Measurements from ENCODE around the gene CCNYL1. TPM values are rescaled to one million over a fixed set of nuclear protein-coding genes. Genes with fewer than 3 reads are reported as not detected.
"Not testable (repeated sequence)": the region's sequence is repeated elsewhere in the genome, so short reads cannot be mapped to it uniquely, and the experiment has no call there.

CCNYL1 gene
- polyA plus RNA-seq, 3 donors: 18.3 to 20.4 (median 20.3) TPM

GRCh38 chr2:207696911-207697310 is 14.5 kb upstream of the CCNYL1 start:
- DNase-seq (ENCODE audit: low read depth in 3 of 3, low spot score in 2 of 3): not testable (repeated sequence)

- no peak for DNase-seq (ENCODE audit: low read depth in 3 of 3, low spot score in 2 of 3)
Measured at GRCh38 chr2:207697411-207697810, 14.0 kb upstream of the CCNYL1 start.

GRCh38 chr2:207698301-207698700 is 13.1 kb upstream of the CCNYL1 start:
- no peak for DNase-seq (ENCODE audit: low read depth in 3 of 3, low spot score in 2 of 3)

DNA sequence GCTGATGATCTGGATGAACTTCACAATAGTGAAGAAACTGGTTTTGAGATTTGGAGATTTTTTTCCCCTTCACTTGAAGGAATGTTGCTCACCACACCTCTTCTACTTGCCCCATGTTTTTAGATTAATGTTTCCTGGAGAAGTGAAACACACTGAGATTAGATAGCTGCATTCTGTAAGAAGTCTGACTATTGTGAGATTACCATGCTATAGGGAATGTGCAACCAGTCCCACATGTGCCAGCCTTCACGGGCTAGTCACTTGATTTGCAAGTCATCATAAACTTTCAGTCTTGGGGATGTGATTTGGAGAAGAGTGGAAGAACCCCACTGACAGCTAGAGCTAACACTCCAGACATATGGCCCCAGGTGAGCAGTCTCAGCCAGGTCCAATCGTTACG is 7.4 kb upstream of the CCNYL1 start:
- no peak for DNase-seq (ENCODE audit: low read depth in 3 of 3, low spot score in 2 of 3)

DNA sequence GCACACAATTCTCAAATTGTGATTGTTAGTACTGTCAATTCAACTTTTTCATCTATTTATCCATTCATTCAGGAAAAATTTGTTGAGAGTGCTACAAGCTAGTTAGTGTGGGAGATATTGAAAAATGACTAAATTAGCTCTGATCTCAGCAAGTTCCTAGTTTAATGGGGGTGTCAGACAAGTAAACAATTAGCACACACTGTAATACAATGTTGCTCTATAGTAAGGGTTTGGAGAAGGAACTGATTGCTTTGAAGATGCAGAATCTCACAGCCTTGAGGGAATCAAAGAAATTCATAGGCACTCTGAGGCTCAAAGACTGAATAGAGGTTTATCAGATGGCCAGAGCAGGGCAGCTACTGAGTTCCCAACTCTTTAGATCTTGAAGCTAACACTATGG is 6.8 kb upstream of the CCNYL1 start:
- no peak for DNase-seq (ENCODE audit: low read depth in 3 of 3, low spot score in 2 of 3)

DNA sequence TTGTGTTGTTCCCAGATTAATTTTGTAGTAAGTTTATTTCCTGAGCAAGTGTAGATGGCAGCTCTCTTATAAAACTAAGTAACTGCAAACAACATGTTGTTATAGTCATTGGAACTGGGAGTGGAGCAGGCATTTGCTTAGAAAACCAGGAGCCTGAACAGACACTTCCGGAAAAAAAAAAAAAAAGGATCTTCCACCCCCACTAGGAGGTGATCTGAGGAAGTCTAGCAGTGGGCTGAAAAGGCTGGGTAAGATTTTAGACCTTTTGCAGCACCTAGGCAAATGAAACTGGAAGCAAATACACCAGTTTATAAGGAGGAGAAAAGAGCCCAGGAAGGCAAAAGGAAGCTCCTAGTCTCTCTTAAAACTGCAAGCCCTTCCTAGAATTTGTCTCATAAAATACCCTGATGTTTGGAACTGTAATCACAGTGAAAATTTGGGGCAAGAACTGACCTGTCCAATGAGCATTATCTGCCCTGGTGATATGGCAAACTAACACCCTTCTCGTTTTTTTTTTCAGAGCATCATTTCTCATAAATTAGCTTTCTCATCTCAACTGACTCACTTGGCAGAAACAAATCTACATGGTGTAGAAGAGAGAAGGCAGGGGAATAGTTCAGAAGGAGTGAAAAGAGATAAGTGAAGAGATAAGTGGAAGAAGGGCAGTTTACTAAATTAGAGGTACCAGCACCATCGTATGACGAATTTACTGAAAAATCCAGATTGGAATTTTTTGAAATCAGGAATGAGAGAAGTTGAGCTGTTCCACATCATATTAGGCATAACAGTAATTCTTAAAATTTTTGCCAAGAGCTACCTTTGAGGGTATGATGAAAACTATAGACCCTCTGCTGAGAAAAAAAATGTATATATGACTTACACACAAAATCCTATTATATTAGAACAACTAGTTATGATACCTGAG is 4.2 kb upstream of the CCNYL1 start:
- DNase-seq (ENCODE audit: low read depth in 3 of 3, low spot score in 2 of 3): no peak

DNA sequence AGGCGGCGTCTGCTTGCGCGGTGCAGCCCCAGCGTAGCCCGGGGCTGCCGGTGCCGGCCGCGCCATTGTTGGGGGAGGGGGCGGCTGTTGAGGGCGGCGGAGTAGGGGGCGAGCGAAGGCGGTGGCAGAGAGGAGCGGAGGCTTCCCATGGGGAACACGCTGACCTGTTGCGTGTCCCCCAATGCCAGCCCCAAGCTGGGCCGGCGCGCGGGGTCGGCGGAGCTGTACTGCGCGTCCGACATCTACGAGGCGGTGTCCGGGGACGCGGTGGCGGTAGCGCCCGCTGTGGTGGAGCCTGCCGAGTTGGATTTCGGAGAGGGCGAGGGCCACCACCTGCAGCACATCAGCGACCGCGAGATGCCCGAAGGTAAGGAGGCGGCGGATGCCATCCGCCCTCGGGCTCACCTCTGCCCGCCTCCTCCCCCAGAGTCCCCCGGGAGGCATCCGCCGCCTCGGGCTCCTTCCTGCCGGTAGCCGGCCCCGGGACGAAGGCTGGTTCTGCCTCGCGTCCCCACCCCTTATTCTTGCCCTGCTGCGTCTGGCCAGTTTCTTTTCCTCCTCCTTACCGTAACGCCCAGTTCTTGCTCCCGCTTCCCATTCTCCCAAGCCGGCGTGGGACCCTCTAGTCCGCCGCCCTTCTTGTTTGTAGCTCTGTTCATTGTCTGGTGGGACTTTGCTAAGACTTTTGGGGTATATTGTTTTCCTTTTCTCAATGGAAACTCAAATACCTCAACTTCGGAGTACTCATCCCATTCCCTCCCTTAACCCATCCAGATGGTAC is 500 bp downstream of the CCNYL1 start:
- peak; percentile 12 to 29 (median 25) for DNase-seq (ENCODE audit: low read depth in 3 of 3, low spot score in 2 of 3)

GRCh38 chr2:207716056-207716455 is 4.6 kb downstream of the CCNYL1 start:
- no peak for DNase-seq (ENCODE audit: low read depth in 3 of 3, low spot score in 2 of 3)

GRCh38 chr2:207718521-207718920 is 7.1 kb downstream of the CCNYL1 start:
- DNase-seq (ENCODE audit: low read depth in 3 of 3, low spot score in 2 of 3): no peak

- DNase-seq (ENCODE audit: low read depth in 3 of 3, low spot score in 2 of 3): no peak
Measured at GRCh38 chr2:207719008-207719407, 7.6 kb downstream of the CCNYL1 start.

DNA sequence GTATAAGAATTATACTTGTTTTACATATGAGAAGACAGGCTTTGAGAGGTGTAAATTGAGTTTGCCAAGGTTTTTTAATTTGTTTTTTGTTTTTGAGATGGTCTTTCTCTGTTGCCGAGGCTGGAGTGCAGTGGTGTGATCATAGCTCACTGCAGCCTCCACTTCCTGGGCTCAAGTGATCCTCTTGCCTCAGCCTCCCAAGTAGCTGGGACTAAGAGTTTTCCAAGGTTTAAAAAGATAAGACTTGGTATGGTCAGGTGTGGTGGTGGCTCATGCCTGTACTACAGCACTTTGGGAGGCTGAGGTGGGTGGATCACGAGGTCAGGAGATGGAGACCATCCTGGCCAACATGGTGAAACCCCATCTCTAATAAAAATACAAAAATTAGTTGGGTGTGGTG is 8.2 kb downstream of the CCNYL1 start:
- not testable (repeated sequence) for DNase-seq (ENCODE audit: low read depth in 3 of 3, low spot score in 2 of 3)

DNA sequence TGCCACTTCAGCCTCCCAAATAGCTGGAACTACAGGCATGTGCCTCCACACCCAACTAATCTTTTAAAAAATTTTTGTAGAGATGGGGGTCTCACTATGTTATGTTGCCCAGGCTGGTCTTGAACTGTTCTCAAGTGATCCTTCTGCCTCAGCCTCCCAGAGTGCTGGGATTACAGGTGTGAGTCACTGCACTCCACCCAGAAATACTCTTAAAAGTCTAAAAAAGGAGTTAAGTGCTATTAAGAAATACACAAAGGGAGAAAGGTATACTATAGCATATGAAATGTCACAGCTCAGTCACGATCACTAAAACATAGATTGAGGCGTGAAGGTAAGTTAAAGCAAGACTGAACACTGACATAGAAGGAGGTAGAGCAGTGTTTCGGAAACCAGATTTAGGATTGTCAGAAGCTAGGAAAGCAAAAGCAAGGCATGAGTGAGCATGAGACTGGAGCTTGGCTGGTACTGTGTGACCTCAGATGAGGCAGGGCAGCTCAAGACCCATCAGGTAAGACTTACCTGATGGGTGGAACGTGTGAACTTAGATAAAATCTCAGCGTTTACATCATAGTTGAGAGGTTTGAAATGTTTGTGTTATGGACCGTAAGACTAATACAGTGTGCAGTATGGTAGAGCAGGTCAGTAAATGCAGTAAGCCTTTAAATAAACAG is 9.2 kb downstream of the CCNYL1 start:
- DNase-seq (ENCODE audit: low read depth in 3 of 3, low spot score in 2 of 3): no peak

GRCh38 chr2:207722773-207723424 is 11.5 kb downstream of the CCNYL1 start:
- no peak for DNase-seq (ENCODE audit: low read depth in 3 of 3, low spot score in 2 of 3)

DNA sequence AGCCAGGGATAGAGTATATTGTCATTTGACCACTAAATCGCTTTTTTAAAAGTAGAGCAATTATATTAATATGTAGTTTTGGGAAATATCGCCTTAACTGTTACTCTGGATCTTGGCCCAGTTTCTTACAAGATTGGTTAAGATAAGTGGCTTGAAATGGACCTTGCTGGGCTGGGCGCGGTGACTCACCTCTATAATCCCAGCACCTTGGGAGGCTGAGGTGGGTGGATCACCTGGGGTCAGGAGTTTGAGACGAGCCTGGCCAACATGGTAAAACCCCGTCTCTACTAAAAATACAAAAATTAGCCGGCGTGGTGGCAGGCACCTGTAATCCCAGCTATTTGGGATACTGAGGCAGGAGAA is 12.0 kb downstream of the CCNYL1 start:
- DNase-seq (ENCODE audit: low read depth in 3 of 3, low spot score in 2 of 3): not testable (repeated sequence)

DNA sequence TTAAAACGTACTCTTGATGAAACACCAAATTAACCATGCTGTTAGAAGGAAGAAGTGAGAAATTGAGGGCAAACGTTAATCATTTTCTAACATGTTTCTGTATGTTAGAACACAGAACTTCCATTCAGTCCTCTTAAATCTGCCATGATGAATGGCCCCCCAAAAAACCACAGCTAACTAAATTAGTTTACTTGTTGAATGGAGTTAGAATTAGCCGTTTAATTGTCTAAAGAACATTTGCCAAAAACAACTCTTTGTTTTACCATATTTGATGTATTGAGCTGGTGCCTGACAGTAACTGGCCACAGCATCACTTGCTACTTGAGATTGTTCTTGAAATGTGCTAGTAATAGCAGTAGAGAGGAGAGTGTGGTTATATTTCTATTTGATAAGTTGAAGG is 12.7 kb downstream of the CCNYL1 start:
- DNase-seq (ENCODE audit: low read depth in 3 of 3, low spot score in 2 of 3): no peak

- DNase-seq (ENCODE audit: low read depth in 3 of 3, low spot score in 2 of 3): no peak
Measured at GRCh38 chr2:207725873-207726578, 14.6 kb downstream of the CCNYL1 start.

DNA sequence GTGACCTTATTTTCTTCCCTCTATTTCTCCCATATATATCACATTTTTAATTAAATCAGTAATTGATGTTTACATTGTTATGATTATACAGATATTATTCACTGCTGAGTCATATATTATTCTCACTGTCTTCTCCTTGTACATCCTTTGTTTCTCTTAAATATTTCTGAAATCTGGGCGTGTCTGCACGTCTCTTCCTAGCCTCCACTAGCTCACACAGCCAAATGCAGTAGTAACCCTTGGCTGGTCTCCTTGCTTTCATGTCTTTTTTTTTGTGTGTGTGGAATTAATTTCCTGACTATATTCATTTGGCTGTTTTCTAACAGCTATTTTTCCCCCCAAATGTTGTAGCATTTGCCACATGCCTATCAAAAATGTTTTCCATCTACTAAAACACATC is 15.8 kb downstream of the CCNYL1 start:
- no peak for DNase-seq (ENCODE audit: low read depth in 3 of 3, low spot score in 2 of 3)

- DNase-seq (ENCODE audit: low read depth in 3 of 3, low spot score in 2 of 3): no peak
Measured at GRCh38 chr2:207729465-207729998, 18.1 kb downstream of the CCNYL1 start.

DNA sequence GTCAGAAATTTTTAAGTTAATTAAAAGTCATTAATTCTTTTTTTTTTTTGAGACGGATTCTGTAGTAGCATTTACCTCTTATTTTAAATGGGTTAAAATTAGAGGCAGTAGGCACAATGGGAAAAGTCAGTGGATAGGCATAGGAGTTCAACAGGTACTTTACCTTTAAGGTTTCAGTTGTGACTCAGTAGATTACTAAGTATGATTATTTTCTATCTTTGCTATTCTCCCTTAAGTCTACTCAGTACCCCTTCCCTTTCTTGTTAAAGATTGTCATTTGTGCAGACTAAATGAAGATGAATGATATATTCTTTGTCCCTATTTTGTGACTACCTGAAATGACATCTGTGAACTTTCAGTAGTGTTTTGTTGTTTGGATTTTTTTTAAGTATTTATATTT is 19.7 kb downstream of the CCNYL1 start:
- DNase-seq (ENCODE audit: low read depth in 3 of 3, low spot score in 2 of 3): no peak
